ENCODE measurements around the gene KDM4D.

The KDM4D gene

GRCh38 chr11:94973099-94973968 is at the start of gene KDM4D, which contains the start of gene CWC15:
TSS of gene KDM4D (plus strand) at chr11:94973709. CDS start at chr11:94997373, 23,664 bp downstream.
TSS of gene CWC15 (minus strand) at chr11:94973556. CDS start at chr11:94972185, 1,371 bp downstream.
- TF ChIP-seq, protein P1, sequence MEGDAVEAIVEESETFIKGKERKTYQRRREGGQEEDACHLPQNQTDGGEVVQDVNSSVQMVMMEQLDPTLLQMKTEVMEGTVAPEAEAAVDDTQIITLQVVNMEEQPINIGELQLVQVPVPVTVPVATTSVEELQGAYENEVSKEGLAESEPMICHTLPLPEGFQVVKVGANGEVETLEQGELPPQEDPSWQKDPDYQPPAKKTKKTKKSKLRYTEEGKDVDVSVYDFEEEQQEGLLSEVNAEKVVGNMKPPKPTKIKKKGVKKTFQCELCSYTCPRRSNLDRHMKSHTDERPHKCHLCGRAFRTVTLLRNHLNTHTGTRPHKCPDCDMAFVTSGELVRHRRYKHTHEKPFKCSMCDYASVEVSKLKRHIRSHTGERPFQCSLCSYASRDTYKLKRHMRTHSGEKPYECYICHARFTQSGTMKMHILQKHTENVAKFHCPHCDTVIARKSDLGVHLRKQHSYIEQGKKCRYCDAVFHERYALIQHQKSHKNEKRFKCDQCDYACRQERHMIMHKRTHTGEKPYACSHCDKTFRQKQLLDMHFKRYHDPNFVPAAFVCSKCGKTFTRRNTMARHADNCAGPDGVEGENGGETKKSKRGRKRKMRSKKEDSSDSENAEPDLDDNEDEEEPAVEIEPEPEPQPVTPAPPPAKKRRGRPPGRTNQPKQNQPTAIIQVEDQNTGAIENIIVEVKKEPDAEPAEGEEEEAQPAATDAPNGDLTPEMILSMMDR (IDR thresholded peaks at IDR 0.05; ENCODE audit: control insufficient read depth, insufficient read depth, low read depth, low read length, missing control alignments): no peak
- peak; percentile 53 for DNase-seq (ENCODE audit: low read depth)
- peak within 1 kb of the TSS; percentile 89 for H3K4me3 ChIP-seq (ENCODE audit: control insufficient read depth, low read depth, low read length)

DNA sequence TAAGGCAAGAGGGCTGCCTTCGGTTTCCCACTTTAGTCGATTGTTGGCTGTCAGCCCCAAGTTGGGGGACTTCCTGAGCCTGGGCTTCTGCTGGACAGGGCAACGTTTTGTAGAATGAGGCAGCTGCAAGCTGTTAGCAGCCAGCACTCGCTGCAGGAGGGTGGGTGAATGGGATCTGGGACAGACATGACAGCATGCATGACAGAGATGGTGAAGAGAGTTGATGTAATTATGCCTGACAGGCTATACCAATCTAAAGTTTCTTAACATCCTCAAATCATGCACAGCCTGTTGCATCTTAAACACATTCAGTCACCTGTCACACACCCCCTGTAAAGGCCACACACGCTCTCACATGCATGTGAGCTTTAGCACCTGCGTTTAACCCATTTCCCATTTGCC is 49.3 kb upstream of the KDM4D start:
- TF ChIP-seq, protein P1 (IDR thresholded peaks at IDR 0.05; ENCODE audit: control insufficient read depth, insufficient read depth, low read depth, low read length, missing control alignments): no peak
- no peak for DNase-seq (ENCODE audit: low read depth)
- no peak overlapping the region for H3K4me3 ChIP-seq (ENCODE audit: control insufficient read depth, low read depth, low read length)

GRCh38 chr11:94924612-94925011 is 48.9 kb upstream of the KDM4D start:
- TF ChIP-seq, protein P1 (IDR thresholded peaks at IDR 0.05; ENCODE audit: control insufficient read depth, insufficient read depth, low read depth, low read length, missing control alignments): no peak
- no peak for DNase-seq (ENCODE audit: low read depth)
- H3K4me3 ChIP-seq (ENCODE audit: control insufficient read depth, low read depth, low read length): no peak overlapping the region

GRCh38 chr11:94925422-94926270 is 47.9 kb upstream of the KDM4D start:
- H3K4me3 ChIP-seq (ENCODE audit: control insufficient read depth, low read depth, low read length): no peak overlapping the region
- no peak for DNase-seq (ENCODE audit: low read depth)
- TF ChIP-seq, protein P1 (IDR thresholded peaks at IDR 0.05; ENCODE audit: control insufficient read depth, insufficient read depth, low read depth, low read length, missing control alignments): no peak

DNA sequence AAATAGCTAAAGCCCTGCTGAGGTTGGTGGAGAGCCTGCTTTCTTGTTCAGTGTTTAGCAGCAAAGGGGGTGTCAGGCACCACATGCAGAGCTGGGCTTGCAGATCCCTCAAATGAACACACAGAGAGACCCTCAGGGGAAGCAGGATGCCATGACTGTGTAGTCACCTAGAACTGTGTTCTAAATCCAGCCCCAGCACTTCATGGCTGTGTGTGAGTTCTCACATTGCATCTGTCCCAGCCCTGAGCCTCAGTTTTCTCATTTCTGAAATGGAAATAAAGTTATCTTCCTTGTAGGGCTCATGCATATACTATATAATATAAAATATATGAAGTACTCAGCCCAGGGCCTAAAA is 47.3 kb upstream of the KDM4D start:
- no peak overlapping the region for H3K4me3 ChIP-seq (ENCODE audit: control insufficient read depth, low read depth, low read length)
- TF ChIP-seq, protein P1 (IDR thresholded peaks at IDR 0.05; ENCODE audit: control insufficient read depth, insufficient read depth, low read depth, low read length, missing control alignments): no peak
- no peak for DNase-seq (ENCODE audit: low read depth)

GRCh38 chr11:94926698-94927237 is 46.7 kb upstream of the KDM4D start:
- no peak overlapping the region for H3K4me3 ChIP-seq (ENCODE audit: control insufficient read depth, low read depth, low read length)
- peak; percentile 77 for DNase-seq (ENCODE audit: low read depth)
- TF ChIP-seq, protein P1 (IDR thresholded peaks at IDR 0.05; ENCODE audit: control insufficient read depth, insufficient read depth, low read depth, low read length, missing control alignments): no peak

Measured in AG09309 (cell line).